Activated CD8-positive, alpha-beta memory T cell treated with anti-CD3 and anti-CD28 coated beads, Interleukin-2, amount 10 ng/mL, durations not matched to agents 7 days and 5 days (primary cell): ENCODE results near the gene NUMB. TPM values are rescaled to one million over a fixed set of nuclear protein-coding genes. Genes with fewer than 3 reads are reported as not detected.
"Not testable (repeated sequence)": the region's sequence is repeated elsewhere in the genome, so short reads cannot be mapped to it uniquely, and the experiment has no call there.

Experiments
- ATAC-seq: fragments of 150-1000 bp; cut with Tn5 transposase; one replicate; pipeline ENCODE4 v1.10.0; 2021; ENCODE audit warnings: moderate library complexity
- CTCF ChIA-PET: fragments of 350-600 bp; sonication (Branson Sonifier 250); formaldehyde crosslinking; loops from one replicate; lab custom pipeline; 2021; ENCODE audit warnings: antibody characterized with exemption; lab: Charles Lee
- DNase-seq: peaks from one replicate; pipeline ENCODE4 v3.0.0-alpha.2; 2020
- H3K27ac Mint-ChIP-seq: one replicate; pipeline ENCODE4 v1.8.0; 2021; ENCODE audit warnings: mild to moderate bottlenecking, mixed read lengths
- H3K27me3 Mint-ChIP-seq: one replicate; pipeline ENCODE4 v1.8.0; 2021; ENCODE audit warnings: mixed read lengths
- H3K36me3 Mint-ChIP-seq: one replicate; pipeline ENCODE4 v1.8.0; 2021; ENCODE audit warnings: mild to moderate bottlenecking, mixed read lengths
- H3K4me1 Mint-ChIP-seq: one replicate; pipeline ENCODE4 v1.8.0; 2021; ENCODE audit warnings: mixed read lengths
- H3K4me3 Mint-ChIP-seq: one replicate; pipeline ENCODE4 v1.8.0; 2021; ENCODE audit warnings: mild to moderate bottlenecking, moderate library complexity, mixed read lengths
- H3K9me3 Mint-ChIP-seq: one replicate; pipeline ENCODE4 v1.8.0; 2022; ENCODE audit warnings: low read depth, mixed read lengths
- total RNA-seq, 2 experiments: library from RNA; stranded (reverse); gene quantifications; one replicate each; pipeline ENCODE4 v1.2.3, GENCODE V29; 2021

Gene NUMB
- total RNA-seq, 2 experiments from 2014 or later, result 44.8 to 45.2 TPM

DNA sequence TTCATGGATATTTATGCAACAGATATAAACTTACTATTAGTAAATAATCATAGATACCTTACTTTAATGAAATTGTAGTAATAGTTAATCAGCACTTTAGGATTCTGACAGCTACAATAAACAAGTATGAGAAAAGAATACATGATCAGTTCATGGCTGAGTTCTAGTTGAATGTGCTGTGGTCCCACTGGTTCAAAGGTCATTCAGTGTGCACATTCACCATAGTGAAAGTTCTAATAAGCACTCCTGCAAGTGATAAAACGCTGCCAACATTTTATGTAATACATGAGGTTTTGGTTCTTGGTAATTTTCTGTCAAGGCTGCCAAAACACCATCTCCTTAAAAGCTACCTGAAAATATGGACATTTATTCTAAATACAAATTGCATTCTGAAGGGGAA is 92.6 kb downstream of the NUMB start:
- peaks cover 5% of the 10 kb centered on the region for H3K36me3 Mint-ChIP-seq
- CTCF ChIA-PET, result no interaction called here
- no peaks in the 10 kb centered on the region for H3K4me1 Mint-ChIP-seq

DNA sequence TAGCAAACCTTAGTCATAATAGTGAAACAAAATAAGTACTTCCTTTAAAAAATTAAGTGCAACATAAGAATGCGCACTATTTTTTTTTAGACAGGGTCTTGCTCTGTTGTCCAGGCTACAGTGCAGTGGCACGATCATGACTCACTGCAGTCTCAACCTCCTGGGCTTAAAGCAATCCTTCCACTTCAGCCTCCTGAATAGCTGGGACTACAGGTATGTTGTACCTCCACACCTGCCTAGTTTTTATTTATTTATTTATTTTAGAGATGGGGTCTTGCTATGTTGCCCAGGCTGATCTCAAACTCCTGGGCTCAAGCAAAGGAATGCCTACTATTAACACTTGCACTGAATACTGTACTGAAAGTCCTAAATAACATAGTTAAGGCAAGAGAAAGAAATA is 93.8 kb downstream of the NUMB start:
- Mint-ChIP-seq H3K9me3 (no peaks in the 10 kb centered on the region), H3K4me1 (no peaks in the 10 kb centered on the region), H3K27me3 (no peaks in the 10 kb centered on the region), H3K36me3 (peaks cover 5% of the 10 kb centered on the region), H3K4me3 (no peak overlapping the region), H3K27ac (no peak overlapping the region)
- ATAC-seq (no peak), DNase-seq (no peak)
- CTCF ChIA-PET, result no interaction called here

More for the DNA sequence above, 92.6 kb downstream of the NUMB start:
- Mint-ChIP-seq H3K27ac (no peak overlapping the region), H3K9me3 (no peaks in the 10 kb centered on the region), H3K4me3 (no peak overlapping the region), H3K27me3 (no peaks in the 10 kb centered on the region)
- DNase-seq (no peak), ATAC-seq (no peak)

DNA sequence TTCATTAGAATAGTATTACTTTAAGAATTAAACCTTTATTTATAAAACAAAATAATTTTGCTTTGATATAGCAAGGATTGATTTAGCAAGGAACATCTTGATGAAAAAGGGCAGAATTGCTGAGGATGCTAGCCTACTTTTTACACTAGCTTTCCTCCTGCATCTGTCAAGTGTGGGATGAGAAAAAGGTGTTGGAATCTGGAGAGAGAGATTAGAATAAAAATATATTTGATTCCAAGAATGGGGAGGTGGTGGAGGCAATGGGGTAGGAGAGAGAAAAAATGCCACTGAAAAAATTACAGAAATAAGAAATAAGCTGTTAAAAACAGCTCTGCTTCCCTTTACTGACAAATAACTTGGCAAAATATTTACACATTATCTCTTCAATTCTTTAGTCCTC is 98.9 kb downstream of the NUMB start:
- Mint-ChIP-seq H3K27me3 (no peaks in the 10 kb centered on the region), H3K4me1 (no peaks in the 10 kb centered on the region), H3K4me3 (no peak overlapping the region), H3K27ac (no peak overlapping the region), H3K36me3 (peaks cover 9% of the 10 kb centered on the region), H3K9me3 (no peaks in the 10 kb centered on the region)
- CTCF ChIA-PET, result interaction anchor here (1.5 kb wide), 1 partner anchor 64 kb away, joined by 3 read pairs; no protein-coding TSS in a partner anchor
- ATAC-seq (no peak), DNase-seq (no peak)

DNA sequence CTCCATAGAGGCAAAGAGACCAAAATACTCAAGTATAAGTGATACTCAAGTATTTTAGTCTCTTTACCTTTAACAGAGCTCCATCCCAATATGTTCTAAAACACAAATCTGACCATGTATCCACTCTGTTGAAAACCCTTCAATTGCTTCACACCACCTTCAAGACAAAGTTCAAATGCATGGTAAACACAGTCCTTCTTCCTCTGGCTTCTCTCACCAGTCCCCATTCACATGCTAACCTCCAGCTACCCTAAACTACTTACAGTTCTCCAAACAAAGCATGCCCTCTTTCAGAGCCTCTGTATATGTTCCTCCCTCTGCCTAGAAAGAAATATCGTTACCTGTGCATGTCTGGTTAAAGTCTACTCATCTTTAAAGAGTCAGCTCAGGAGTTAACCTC is 100.2 kb downstream of the NUMB start:
- Mint-ChIP-seq H3K27me3 (no peaks in the 10 kb centered on the region), H3K4me3 (no peak overlapping the region), H3K4me1 (no peaks in the 10 kb centered on the region), H3K27ac (no peak overlapping the region), H3K36me3 (peaks cover 5% of the 10 kb centered on the region), H3K9me3 (no peaks in the 10 kb centered on the region)
- CTCF ChIA-PET, result no interaction called here
- DNase-seq, result no peak
- no peak for ATAC-seq

DNA sequence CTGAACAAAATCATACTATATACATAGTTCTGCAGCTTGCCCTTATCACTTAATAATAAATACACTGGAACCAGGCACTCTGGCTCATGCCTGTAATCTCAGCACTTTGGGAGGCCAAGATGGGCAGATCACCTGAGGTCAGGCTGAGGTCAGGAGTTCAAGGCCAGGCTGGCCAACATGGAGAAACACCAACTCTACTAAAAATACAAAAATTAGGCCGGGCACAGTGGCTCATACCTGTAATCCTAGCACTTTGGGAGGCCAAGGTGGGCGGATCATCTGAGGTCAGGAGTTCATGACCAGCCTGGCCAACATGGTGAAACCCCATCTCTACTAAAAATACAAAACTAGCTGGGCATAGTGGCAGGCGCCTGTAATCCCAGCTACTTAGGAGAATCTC is 109.3 kb downstream of the NUMB start:
- H3K27me3 Mint-ChIP-seq, ATAC-seq, CTCF ChIA-PET: not testable (repeated sequence)

DNA sequence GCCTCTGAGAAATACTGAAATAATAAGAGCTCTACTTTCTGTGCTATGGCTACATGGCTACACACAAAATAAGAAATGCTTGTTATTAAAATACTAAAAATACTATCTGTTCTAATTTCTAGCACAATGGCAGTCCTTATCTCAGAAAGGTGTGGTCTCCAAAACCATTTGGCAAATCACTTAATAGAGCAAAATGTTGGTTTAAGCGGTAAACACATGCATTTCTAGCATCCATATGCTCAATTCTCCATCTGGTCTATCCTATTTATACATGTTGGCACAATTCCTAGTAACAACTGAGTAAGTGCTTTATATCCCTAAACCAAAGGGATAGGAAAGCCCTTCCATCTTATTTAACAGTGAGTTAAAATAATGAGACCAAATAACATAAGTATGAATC is 114.0 kb downstream of the NUMB start:
- CTCF ChIA-PET, result interaction anchor here (0.8 kb wide), 1 partner anchor 18 kb away, joined by 3 read pairs; no protein-coding TSS in a partner anchor
- H3K4me3 Mint-ChIP-seq, result no peak overlapping the region
- H3K4me1 Mint-ChIP-seq, result peaks cover 2% of the 10 kb centered on the region

More for the DNA sequence above, 109.3 kb downstream of the NUMB start:
- not testable (repeated sequence) for H3K36me3 Mint-ChIP-seq, H3K9me3 Mint-ChIP-seq, H3K4me3 Mint-ChIP-seq, DNase-seq, H3K4me1 Mint-ChIP-seq, H3K27ac Mint-ChIP-seq

DNA sequence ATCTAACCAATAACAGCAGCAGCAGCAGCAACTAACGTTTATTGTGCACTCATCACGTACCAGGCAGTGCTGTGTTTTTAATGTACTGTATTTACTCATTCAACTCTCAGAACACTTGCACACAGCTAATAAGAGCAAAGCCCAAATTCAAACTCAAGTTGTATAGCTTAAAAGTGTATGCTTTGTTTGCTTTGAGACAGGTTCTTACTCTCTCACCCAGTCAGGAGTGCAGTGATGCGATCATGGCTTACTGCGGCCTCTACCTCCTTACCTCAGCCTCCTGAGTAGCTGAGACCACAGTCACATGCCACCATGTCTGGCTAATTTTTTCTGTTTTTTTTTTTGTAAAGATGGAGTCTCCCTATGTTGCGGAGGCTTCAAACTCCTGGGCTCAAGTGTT is 115.7 kb downstream of the NUMB start:
- DNase-seq (no peak), ATAC-seq (no peak)
- Mint-ChIP-seq H3K9me3 (no peaks in the 10 kb centered on the region), H3K4me1 (peaks cover 6% of the 10 kb centered on the region), H3K27me3 (no peaks in the 10 kb centered on the region), H3K27ac (no peak overlapping the region), H3K36me3 (peaks cover 2% of the 10 kb centered on the region), H3K4me3 (no peak overlapping the region)
- CTCF ChIA-PET, result no interaction called here

More for the DNA sequence above, 114.0 kb downstream of the NUMB start:
- DNase-seq (no peak), ATAC-seq (no peak)
- Mint-ChIP-seq H3K36me3 (peaks cover 2% of the 10 kb centered on the region), H3K27ac (no peak overlapping the region), H3K27me3 (no peaks in the 10 kb centered on the region), H3K9me3 (no peaks in the 10 kb centered on the region)

DNA sequence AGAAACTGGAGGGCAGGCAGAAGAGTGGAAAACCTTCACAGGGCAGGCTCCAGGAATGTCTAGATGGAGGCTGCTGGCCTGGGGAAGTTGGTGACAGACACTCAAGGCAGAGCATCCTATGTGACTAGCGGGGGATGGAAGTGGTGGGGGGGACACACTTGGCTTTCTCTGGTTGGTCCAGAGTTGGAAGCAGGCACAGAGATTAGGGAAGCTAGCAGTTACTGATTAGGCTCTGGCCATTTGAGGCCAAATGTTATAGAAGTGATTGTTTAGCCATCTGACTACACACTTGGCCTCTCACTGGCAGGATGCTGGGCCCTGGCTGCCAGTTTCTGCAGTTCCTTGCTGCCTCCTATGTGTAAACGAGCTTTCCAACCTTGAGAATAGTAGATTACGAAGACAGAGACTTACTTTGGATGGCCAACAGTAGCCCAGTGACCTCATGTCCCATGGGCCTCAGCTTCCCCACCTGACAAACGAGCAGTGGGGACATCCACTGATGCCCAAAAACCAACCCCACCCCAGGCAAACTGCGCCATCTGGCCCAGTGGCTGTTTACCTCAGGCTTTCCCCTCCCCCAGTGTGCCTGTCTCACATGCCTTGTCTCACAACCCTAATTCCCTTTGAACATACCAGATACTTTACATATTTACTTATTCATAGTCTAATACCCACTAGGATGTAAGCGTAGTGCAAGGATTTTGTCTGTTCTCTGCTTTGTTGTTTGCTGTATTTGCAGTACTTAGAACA is 118.3 kb downstream of the NUMB start:
- no peak for ATAC-seq
- no peak for DNase-seq
- Mint-ChIP-seq H3K27ac (no peak overlapping the region), H3K36me3 (peaks cover 2% of the 10 kb centered on the region), H3K27me3 (no peaks in the 10 kb centered on the region), H3K4me1 (peaks cover 4% of the 10 kb centered on the region), H3K9me3 (no peaks in the 10 kb centered on the region), H3K4me3 (no peak overlapping the region)
- CTCF ChIA-PET, result no interaction called here

DNA sequence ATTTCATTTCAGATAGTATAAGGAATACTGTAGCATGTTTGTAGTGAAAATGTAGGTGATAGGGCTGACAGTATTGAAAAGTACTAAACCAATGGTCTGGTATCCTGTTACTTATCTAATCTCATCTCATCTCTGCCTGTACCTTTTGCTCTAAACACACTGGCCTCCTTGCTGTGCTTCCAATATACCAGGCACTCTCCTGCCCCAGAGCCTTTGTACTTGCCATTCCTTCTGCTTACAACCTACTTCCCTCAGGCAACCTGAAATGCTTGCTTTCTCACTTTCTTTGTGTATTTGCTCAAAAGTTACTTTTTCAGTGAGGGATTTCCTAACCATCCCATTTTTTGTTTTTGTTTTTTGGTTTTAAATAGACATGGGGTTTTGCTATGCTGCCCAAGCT is 119.1 kb downstream of the NUMB start:
- DNase-seq (no peak), ATAC-seq (no peak)
- Mint-ChIP-seq H3K4me1 (peaks cover 4% of the 10 kb centered on the region), H3K27ac (no peak overlapping the region), H3K27me3 (no peaks in the 10 kb centered on the region), H3K4me3 (no peak overlapping the region), H3K9me3 (no peaks in the 10 kb centered on the region), H3K36me3 (peaks cover 2% of the 10 kb centered on the region)
- CTCF ChIA-PET, result no interaction called here

DNA sequence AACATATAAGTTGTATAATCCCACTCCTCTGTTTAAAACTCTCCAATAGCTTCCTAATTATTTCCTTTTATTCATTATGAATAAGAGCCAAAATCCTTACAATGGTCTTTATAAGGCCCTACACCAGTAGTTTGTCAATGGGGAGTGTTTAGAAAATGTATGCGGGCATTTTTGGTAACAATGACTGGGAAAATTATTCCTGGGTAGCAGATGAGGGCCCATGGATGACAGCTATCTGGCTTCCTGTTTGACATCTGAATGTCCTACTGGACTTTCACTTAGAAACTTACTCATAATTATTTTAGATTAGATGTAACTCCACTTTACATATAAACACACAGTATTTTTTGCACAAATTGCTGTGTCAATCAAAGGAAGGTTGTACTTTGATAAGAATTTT is 119.8 kb downstream of the NUMB start:
- H3K36me3 Mint-ChIP-seq, result peaks cover 2% of the 10 kb centered on the region
- peaks cover 4% of the 10 kb centered on the region for H3K4me1 Mint-ChIP-seq
- H3K27ac Mint-ChIP-seq, result no peak overlapping the region
- DNase-seq (no peak), ATAC-seq (no peak)
- no peaks in the 10 kb centered on the region for H3K9me3 Mint-ChIP-seq
- H3K27me3 Mint-ChIP-seq, result no peaks in the 10 kb centered on the region
- no peak overlapping the region for H3K4me3 Mint-ChIP-seq
- CTCF ChIA-PET, result no interaction called here

DNA sequence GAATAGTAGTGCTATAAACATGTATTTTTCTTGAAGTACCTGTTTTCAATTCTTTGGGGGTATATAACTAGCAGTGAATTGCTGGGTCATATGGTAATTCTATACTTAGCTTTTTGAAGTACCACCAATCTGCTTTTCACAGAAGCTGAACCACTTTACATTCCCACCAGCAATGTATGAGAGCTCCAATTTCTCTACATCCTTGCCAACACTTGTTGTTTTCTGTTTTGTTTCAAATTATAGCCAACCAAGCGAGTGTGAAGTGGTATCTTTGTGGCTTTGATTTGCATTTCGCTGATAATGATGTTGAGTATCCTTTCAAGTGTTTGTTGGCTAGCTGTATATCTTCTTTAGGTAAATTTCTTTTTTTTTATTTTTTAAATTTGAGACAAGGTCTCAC is 125.3 kb downstream of the NUMB start:
- no peak overlapping the region for H3K4me3 Mint-ChIP-seq
- H3K9me3 Mint-ChIP-seq, result peaks cover 3% of the 10 kb centered on the region
- H3K36me3 Mint-ChIP-seq, result peaks cover 9% of the 10 kb centered on the region
- H3K4me1 Mint-ChIP-seq, result no peaks in the 10 kb centered on the region
- CTCF ChIA-PET, result no interaction called here
- no peaks in the 10 kb centered on the region for H3K27me3 Mint-ChIP-seq
- no peak for DNase-seq
- ATAC-seq, result no peak
- no peak overlapping the region for H3K27ac Mint-ChIP-seq

DNA sequence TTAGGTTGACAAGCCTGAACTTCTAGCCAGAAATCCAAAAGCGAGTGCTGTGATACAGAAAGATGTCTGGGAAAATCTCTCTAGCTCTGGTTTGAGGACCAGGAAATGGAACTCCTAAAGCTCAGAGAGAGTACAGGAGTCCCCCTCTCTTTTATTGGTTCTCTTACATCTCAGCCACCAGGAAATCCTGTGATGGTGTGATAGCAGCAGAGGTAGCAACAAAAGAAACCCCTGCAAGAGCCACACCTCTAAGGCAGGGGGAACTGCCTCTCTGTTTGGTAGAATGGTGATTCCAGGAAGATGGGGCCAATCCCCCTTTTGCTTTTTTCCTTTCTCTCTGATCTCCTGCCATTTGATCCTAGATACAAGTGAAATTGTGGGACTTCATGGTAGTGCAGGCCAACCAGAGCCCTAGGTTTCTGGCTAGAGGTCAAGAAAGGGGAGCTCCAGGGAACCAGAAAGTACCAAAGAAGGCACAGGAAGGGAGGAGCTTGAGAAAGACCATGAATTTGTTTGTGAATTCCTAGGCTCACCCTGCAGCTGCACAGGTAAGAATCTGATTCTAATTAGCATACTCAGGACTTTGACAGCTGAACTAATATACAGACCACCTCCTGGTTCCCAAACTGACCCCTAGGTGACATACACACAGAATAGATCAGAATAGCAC is 132.6 kb downstream of the NUMB start:
- Mint-ChIP-seq H3K27me3 (no peaks in the 10 kb centered on the region), H3K36me3 (peaks cover 2% of the 10 kb centered on the region), H3K4me3 (peak overlapping the region; percentile 30), H3K9me3 (no peaks in the 10 kb centered on the region), H3K27ac (peak overlapping the region; percentile 67), H3K4me1 (peaks cover 16% of the 10 kb centered on the region)
- no peak for DNase-seq
- CTCF ChIA-PET, result interaction anchor here (0.8 to 1.9 kb wide), 4 partner anchors 12 to 146 kb away, joined by 3 to 5 read pairs (median 4); no protein-coding TSS in a partner anchor
- peak; percentile 77 for ATAC-seq

DNA sequence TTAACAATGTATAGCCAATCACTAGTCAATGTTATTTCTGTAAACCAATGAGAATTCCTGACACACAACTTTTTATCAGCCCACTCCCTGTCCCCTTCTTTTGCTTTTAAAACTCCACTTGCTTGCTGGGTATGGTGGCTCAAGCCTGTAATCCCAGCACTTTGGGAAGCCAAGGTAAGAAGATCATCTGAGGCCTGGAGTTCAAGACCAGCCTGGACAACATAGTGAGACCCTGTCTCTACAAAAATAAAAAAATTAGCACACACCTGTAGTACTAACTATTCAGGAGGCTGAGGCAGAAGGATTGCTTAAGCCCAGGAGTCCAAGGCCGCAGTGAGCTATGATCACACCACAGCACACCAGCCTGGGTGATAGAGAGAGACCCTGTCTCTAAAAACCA is 133.3 kb downstream of the NUMB start:
- CTCF ChIA-PET, result interaction anchor here (1.4 to 1.9 kb wide), 2 partner anchors 11 to 146 kb away, joined by 4 to 5 read pairs; no protein-coding TSS in a partner anchor
- no peak overlapping the region for H3K4me3 Mint-ChIP-seq
- H3K4me1 Mint-ChIP-seq, result peaks cover 16% of the 10 kb centered on the region
- ATAC-seq (no peak), DNase-seq (no peak)
- no peaks in the 10 kb centered on the region for H3K27me3 Mint-ChIP-seq
- no peak overlapping the region for H3K27ac Mint-ChIP-seq
- H3K9me3 Mint-ChIP-seq, result no peaks in the 10 kb centered on the region
- H3K36me3 Mint-ChIP-seq, result peaks cover 2% of the 10 kb centered on the region

DNA sequence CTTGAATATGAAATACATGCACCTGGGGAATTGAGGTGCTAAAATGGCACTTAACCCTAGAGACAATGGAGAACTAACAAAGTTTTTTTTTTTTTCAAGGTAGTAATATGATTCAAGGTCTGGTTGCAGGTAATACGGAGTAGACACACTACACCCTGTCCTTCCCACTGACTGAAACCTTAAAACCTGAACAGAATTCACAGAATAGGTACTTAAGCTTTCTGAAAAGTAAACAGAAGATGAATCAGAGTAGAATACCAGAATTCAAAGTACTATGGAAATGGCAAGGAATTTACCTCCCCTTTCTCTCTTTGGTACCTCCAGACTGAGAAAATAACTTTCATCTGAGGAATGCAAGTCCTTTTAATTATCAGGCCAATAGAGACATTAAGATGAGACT is 133.8 kb downstream of the NUMB start:
- Mint-ChIP-seq H3K27ac (no peak overlapping the region), H3K4me3 (no peak overlapping the region), H3K4me1 (peaks cover 16% of the 10 kb centered on the region), H3K36me3 (peaks cover 2% of the 10 kb centered on the region), H3K9me3 (no peaks in the 10 kb centered on the region), H3K27me3 (no peaks in the 10 kb centered on the region)
- ATAC-seq (no peak), DNase-seq (no peak)
- CTCF ChIA-PET, result interaction anchor here (1.9 kb wide), 1 partner anchor 11 kb away, joined by 5 read pairs; no protein-coding TSS in a partner anchor
